Superior temporal gyrus (tissue), 1 donor: Measurements from ENCODE around the gene ARFGAP1.
A peak's percentile ranks its signal among the peaks of the same experiment; 100 is the strongest.
"Not testable (repeated sequence)": the region's sequence is repeated elsewhere in the genome, so short reads cannot be mapped to it uniquely, and the experiment has no call there.

Source experiments
- DNase-seq: peaks from one replicate; pipeline ENCODE4 v3.0.0-alpha.2; 2016; ENCODE audit errors: extremely low spot score

The ARFGAP1 gene

DNA sequence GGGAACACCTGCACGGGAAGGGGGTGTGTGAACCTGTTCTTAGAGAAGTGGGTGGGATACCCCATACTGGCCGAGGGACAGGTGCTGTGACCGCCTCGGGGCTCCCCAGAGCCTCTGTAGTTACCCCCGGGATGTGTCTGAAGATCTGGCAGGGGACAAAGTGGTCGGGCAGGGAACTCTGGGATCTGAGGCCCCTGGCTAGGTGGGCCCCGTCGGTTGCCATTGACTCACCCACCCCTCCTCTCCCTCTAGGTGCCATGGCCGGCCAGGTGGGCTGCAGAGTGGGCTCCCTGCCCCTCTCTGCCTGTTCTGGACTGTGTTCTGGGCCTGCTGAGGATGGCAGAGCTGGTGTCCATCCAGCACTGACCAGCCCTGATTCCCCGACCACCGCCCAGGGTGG lies 32.6 kb upstream of the ARFGAP1 start:
- no peak for DNase-seq

DNA sequence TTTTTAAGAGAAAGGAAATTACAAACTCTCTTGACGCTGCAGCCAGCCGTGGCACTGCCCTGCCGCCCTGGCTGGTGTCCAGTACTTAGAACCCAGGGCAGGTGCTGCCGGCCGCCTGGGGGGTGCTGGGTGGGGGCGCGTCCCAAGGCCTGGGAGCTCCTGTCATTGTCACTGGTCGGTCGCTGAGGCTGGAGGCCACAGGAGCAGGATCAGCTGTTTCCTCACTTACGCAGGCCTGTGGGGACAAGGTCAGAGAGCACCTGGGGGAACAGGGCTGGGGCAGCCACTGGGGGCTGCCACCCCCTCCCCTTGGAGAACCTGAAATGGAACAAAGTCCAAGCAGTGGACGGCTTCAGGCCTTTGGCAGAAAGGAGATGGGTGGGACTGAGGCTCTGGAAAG lies 31.3 kb upstream of the ARFGAP1 start:
- DNase-seq: no peak

DNA sequence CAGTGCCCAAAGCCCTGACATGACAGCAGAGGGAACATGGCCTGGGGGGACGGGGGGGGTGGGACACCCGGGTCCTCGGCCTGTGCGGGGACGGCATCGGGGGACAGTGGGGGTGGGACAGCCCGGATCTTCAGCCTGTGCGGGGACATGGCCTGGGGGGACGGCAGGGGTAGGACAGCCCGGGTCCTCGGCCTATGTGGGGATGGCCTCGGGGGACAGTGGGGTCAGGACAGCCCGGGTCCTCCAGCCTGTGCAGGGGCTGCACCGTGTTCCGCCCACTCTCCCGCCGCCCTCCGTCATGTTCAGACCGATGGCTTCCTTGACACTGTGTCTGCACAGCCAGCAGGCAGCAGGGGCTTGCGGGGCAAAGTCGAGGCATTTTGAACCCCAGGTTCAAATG lies 29.9 kb upstream of the ARFGAP1 start:
- no peak for DNase-seq

DNA sequence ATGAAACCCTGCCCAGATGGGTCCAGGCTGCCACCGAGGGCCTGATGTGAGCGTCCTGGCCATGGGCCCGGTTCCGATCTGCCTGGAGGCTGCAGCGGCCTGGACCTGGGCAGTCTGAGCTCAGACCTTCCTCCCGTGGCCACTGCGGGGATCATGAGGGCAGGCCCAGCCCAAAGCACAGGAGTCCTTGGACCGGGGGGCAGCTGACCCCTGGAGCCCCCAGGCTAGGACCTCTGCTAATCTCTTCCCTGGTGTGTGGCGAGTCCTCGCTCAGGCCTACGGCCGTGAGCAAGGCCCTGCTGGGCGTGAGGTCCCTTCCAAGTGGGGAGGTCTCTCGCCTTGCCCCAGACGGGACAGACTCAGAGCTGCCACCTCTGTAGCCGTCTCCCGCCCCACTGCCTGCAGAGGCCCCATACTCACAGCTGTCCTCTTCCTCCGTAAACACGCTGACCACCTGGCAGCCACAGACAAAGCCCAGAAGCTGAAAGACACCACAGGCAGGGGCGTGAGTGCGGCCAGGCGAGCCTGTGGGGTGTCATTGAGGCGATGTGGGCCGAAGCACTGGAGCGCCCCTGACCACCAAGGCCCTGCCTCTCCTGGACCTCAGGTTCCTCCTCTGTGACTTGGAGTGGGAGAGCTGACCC lies 28.9 kb upstream of the ARFGAP1 start:
- no peak for DNase-seq

DNA sequence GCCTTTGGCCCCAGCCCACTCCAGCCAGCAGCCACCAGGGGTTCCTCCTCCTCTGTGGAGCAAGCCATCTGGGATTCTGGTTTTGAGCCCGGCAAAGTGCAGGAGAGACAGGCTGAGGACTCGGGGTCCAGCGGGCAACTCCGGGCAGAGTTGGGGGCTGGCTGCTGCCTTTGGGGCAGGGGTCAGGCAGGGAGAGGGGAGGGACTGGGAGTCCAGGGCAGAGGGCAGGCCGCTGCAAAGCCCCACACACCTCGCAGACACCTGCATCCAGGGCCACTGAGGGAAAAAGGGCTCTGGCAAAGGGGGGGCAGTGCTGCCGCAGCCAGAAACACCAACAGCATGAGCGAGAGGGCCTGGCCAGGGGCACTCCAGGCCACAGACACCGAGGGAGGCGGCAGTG lies 28.1 kb upstream of the ARFGAP1 start:
- no peak for DNase-seq

DNA sequence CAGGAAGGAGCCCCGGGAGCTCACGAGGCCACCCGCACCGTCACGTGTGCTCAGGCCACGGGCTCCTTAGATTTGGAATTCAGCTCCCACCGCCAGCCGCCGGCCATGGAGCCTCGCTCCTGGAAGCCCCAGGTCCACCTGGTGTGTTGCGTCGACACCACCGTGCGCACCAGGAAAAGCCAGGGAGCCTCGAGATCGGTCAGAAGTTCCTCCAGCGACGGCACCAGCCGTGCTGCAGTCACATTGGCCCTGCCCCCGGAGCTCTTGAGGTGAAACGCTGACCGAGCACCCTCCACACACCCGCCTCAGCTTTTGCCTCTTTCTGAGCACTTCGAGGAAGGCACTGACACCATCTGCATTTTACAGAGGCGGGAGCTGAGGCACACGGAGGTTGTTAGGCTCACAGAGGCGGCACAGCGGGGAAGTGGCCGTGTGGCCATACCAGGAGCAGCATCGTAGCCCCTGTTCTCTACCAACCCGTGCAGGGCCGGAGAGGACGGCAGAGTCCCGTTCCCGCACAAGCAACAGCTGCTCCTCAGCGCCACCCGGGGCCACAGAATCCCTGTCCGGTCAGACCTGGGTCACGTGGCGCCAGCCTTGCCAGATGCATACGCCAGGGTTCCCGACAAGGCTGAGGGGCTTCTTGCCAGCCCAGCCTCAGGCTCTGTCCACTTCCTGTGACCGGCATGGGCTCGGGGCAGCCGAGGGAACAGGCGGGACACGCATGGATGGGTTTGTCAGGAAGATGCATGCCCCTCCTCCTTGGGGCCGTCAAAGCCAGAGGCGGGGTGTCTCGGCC lies 25.9 kb upstream of the ARFGAP1 start:
- no peak for DNase-seq

DNA sequence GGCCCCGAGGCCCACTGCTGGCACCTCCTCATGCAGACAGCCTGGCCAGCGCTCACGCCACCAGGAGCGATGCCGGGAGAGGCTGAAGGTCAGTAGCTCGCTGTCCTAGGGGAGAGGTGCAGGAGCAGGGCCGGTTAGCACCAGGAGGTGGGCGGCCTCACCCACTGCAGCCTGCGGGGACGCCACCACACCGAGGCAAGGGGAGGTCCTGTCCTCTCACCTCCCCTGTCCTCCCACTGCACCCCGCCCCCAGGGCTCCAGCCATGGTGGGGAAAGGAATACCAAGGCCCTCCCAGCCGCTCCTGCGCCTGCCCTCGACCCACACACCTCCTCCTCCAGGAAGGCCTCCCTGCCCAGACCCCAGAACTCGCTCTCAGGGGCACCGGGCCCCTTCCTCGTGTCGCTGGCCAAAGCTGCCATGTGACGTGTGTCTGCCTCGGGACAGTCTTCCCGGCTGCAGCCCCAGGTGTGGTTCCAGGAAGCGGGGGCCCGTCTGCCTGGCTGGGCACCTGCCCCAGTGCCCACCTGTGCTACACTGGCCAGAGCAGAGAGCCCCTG lies 24.9 kb upstream of the ARFGAP1 start:
- no peak for DNase-seq

DNA sequence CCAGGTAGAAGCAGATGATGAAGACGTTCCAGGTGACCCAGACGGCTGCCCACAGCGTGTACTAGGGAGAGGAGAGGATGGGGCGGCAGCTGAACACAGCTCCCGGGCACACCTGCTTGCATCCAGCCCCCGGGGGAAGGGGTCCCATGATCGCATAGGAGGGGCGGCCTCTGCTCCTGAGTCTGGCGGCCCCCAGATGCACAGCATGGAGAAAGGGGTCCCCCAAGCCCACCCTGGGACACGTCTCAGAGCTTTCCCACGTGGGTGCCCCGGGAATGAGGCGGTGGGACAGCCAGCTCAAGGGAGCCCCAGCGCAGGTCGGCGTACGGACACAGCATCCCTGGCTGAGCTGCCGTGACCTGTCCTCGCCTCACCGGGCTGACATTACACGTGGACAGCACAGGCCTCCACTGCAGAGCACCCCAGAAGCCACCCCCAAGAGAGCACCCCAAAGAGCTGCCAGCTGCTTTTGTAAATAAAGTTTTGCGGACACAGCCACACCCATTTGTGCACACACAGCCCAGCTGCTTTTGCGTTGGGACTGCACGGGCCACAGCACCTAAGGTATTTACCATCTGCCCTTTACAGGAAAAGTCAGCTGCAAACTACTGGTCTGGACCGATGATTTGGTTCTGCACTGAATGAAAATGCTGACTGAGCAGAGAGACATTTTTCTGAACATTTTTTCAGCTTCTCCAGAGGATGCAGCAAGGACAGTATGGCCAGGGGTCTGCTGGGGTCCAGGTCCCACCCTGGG lies 23.6 kb upstream of the ARFGAP1 start:
- no peak for DNase-seq

DNA sequence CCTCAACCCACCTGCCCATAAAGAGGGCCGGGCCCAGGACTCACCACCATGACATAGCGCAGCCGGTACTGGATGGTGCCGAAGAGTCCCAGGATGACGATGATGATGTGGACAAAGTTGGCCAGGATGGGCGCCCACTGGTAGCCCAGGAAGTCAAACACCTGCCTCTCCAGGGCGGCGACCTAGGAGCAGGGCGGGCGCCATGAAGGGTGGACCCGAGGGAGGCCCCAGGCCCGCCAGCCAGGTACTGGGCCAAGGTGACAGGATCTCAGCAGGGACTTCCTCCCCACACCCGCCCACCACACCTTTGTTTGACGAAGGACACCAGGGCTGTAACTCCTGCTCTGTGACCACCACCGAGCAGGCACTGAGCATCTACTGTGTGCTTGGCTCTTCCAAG lies 22.7 kb upstream of the ARFGAP1 start:
- no peak for DNase-seq

DNA sequence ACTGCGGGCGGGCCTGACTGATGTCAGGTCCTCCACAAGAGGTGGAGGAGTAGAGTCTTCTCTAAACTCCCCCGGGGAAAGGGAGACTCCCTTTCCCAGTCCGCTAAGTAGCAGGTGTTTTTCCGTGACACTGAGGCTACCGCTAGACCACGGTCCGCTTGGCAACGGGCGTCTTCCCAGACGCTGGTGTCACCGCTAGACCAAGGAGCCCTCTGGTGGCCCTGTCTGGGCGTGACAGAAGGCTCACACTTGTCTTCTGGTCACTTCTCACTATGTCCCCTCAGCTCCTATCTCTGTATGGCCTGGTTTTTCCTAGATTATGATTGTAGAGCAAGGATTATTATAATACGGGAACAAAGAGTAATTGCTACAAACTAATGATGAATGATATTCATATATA lies 21.3 kb upstream of the ARFGAP1 start:
- DNase-seq: not testable (repeated sequence)

DNA sequence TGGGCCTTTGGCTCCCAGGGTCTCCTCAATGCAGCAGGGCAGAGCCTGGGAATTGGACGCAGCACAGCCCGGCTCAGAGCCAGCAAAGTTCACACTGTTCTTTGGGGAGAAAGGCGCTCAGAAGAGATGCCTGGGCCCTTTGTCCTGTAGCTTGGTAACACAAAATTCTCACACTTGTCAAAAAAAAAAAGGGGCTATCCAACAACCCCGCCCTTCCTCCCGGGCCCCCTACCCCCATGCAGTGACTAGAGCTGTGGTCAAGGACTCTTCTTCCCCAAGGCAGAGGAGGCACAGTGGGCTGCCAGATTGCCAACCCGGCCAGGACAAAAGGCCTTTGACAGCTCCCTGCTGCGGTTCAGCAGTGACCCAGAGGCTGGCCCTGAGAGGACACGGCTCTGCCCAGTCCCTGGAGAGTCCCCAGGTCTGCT lies 20.3 kb upstream of the ARFGAP1 start:
- DNase-seq: peak; percentile 14

DNA sequence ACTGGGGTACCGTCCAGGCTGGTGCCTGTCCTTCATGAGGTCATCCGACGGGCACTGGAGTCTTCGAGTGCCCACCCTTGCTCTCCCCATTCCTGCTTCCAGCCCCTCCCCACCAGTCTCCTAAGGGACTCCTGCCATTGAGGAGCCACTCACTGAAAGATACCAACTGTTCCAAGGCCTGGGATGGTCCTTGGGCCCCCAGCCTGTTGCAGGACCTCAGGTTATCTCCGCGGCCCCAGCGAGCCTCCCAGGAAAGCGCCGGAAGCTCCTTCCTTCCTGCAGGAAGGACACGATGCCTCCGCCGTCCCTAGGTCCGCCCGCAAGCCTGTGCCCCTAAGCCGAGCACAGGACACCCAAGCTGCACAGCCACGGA lies 19.6 kb upstream of the ARFGAP1 start:
- DNase-seq: no peak

DNA sequence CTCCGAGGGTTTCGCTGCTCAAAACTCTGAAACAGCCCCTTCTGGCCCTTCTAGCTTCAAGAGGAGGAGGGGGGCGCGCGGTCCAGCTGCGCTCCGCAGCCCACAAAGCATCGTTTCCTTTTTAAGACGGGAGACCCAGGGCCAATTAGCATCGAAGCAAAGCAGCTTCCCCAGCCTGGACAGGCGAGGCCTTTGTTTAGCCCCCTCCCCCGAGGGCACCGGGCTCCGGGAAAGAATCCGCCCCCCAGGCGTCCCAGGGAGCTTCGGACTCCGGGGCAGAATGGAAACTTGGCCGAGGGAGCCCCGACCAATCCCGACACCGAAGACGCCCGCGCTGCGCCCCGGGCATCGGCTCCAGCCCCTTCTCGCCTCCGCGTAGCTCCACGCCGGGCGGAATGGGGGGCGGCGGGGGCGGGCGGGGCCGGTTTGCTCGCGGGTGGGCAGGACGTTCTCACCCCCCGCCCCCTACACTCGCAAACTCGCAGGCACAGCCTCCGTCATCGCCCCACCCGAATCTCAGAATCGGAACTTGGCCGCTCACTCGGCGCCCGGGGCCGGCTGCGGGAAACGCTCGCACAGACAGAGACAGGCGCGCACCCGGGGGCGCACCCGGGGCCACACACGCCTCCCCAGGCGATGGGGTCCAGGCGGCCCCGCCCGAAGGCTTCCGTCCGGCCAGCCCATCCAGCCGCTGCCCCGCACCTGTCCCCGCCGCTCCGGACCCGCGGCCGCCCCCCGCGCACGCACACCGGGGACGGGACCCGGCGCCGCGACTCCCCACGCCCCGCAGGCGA lies 19.0 kb upstream of the ARFGAP1 start:
- DNase-seq: no peak

DNA sequence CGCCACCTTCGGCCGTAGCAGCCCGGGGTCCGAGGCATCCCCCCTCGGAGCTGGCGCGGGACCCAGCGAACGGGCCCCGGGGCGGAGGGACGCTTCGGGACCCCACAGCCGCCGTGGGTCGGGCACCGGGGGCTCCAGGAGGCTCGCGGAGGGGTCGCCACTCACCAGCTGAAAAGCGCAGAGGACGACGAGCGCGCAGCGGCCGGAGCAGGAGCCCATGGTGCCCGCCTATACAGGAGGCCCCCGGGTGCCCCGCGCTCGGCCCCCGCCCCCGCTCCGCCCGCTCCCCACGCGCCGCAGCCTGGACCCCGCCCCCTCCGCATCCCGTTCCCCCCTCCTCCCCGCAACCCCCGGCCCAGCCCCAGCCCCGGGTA lies 18.4 kb upstream of the ARFGAP1 start, which contains the start of gene NKAIN4:
NKAIN4 (minus strand) TSS at position 232 of the 374 bp plus-strand sequence; CDS start at position 219, 13 bp downstream.
- DNase-seq: no peak

DNA sequence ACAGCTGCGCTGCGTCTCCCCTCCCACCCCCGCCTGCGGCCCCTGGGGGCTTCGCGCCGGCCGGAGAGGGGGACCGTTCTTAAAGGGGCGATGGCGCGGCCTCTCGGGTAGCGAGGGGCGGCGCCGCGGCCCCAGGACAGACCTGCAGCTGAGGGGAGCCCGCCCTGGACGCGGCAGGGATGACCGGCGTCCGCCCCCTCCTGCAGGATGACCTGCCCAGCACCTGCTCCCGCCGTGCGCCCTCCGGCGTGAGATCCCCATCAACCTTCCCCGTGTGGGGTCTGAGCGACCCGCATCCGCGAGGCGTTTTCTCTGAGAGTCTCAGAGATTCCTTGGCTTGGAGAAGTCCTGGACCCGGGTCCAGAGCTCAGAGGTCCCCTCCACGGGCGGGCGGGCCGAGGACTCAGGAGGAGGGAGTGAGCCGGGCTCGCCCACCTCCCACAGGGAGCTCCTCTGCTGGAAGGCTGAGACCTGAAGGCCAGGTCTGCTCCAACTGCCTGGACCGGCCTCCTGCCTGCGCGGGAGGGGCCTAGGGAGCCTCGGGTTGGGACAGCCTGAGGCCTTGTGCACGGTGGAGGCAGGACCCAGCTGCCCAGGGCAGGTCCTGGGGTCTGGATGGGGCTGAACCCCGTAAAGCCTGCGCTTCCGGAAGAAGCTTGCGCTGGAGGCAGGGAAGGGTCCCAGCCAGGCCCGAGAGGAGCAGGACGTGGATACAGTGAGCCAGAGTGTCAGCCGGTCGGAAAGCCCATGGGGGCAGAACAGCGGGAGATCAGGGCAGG lies 17.8 kb upstream of the ARFGAP1 start:
- no peak for DNase-seq

DNA sequence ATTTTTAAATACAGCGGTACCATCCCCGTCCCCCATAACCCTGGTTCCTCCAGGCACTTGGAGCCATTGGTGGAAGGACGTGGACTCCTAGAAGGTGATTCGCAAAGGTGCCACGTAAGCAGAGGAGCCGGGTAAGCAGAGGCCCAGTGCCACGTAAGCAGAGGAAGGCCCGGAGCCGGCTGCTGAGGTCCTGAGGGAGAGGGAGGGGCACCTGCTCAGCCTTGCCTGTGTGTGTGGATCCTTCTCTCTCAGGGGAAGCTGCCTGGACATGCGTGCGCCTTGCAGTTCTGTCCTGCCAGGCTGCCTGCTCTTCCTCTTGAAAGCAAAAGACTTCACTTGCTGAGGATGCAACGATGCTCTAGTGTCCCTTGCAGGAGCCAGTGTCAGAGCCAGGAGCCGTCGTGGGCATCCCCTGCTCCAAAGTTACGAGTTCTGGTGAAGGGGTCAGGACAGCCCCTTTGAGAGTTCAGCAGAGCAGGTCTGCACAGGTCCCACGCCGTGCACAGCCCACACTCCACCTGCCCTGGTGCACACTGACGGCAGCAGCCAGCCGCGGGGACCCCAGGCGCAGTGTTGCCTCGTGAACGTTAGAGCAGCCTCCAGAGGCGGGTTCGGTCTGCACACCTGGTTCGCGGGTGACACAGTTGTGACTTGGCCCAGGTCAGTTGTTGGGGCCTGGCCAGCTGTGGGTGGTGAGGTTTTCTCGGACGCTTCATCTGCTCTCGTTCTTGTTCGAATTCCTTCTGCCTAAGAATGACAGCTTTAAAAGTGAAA lies 16.5 kb upstream of the ARFGAP1 start:
- DNase-seq: no peak

DNA sequence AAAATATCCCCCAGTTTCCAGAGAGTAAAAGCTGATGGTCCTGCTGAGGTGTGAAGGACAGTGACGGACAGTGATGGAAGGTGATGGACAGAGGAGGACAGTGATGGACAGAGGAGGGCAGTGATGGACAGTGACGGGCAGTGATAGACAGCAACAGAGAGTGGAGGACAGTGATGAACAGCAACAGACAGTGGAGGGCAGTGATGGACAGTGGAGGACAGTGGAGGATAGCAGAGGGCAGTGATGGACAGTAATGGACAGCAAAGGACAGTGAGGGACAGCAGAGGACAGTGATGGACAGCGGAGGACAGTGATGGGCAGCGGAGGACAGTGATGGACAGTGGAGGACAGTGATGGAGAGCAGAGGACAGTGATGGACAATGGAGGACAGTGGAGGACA lies 15.7 kb upstream of the ARFGAP1 start:
- DNase-seq: no peak

DNA sequence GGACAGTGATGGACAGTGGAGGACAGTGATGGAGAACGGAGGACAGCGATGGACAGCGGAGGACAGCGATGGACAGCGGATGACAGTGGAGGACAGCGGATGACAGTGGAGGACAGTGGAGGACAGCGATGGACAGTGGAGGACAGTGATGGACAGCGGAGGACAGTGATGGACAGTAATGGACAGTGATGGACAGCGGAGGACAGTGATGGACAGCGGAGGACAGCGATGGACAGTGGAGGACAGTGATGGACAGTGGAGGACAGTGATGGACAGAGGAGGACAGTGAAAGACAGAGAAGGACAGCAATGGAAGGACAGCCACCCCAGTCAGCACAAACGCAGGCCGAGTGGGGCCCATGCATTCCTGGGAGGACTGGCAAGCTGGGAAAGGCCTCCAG lies 15.0 kb upstream of the ARFGAP1 start:
- DNase-seq: no peak

DNA sequence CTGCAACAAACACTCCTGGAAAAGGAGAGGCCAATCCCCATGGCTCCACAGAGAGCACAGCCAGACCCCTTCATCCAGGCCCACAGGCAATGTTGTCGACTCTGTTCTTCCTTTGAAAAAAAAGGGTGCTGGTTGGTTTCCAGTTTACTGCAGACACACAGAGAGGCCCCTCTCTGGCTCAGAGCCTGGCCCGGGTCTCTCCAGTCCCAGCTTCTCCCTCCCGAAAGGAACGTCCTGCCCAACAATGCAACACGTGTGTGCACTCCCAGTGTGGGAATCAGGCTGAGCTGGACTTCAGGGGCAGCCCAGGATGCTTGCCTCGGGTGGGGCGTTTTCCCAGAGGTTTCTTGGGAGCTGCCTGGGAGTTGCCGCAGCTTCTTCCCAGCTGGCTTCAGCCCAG lies 13.8 kb upstream of the ARFGAP1 start:
- no peak for DNase-seq
